ENCODE data around the gene PPIL6.
"Not testable (repeated sequence)": the region's sequence is repeated elsewhere in the genome, so short reads cannot be mapped to it uniquely, and the experiment has no call there.

Gene PPIL6

DNA sequence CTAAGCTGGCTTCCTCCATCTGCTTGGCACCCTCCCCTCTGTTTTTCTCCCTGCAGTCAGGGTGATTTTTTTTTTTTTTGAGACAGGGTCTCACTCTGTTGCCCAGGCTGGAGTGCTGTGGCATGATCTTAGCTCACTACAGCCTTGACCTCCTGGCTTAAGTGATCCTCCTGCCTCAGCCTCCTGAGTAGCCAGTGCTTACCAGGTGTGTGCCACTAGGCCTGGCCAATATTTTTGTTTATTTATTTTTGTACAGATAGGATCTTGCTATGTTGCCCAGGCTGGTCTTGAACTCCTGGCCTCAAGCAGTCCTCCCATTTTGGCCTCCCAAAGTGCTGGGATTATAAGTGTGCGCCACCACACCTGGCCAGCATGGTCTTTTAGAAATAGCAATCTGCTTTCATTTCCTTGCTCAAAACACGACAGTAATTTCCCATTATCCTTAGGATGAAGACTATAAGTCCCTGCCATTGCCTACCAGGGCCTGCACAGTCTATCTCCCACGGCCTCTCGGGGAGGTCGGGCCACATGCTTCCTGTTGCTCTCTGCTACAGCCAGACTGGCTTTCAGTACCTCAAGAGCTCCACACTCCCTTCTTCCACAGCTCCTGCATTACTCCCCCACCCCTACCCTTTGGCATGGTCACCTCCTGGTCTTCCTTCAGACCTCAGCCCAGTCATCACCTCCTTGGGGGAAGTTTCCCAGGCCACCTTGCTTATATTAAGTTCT is 47.1 kb downstream of the PPIL6 start:
- no peak for DNase-seq

- no peak for DNase-seq
These were observed 50.7 kb downstream of the PPIL6 start for GRCh38 chr6:109389650-109390274.

GRCh38 chr6:109388265-109388664 is 52.2 kb downstream of the PPIL6 start:
- no peak for DNase-seq

GRCh38 chr6:109383438-109383940 is 56.9 kb downstream of the PPIL6 start:
- no peak for DNase-seq

- peak; percentile 85 for DNase-seq
These were observed 57.6 kb downstream of the PPIL6 start for GRCh38 chr6:109382576-109383437.

GRCh38 chr6:109381747-109382575 is 58.5 kb downstream of the PPIL6 start, which contains the start of gene CD164:
Gene CD164 (minus strand): TSS chr6:109382467. CDS start chr6:109382378, 89 bp downstream.
- peak; percentile 88 for DNase-seq

GRCh38 chr6:109381061-109381746 is 59.2 kb downstream of the PPIL6 start:
- no peak for DNase-seq

DNA sequence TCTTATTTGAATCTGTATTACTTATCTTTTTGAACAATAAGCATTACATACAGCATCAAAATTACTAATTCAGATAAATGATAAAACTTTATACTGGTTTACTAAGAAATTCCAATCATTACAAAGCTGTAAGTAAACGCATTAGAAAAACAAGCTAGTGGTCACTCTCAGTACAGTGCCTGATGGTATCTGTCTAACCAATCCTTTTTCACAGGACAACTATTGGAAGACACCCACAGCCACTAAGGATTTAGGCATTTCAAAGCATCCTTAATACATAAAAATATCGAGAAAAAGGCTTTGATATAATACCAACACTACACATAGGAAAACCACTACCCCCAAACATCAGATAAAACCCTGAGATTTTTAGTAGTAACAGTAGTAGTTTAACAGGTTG is 60.7 kb downstream of the PPIL6 start:
- DNase-seq = no peak

- no peak for DNase-seq
These were observed 62.7 kb downstream of the PPIL6 start for GRCh38 chr6:109377717-109378116.

DNA sequence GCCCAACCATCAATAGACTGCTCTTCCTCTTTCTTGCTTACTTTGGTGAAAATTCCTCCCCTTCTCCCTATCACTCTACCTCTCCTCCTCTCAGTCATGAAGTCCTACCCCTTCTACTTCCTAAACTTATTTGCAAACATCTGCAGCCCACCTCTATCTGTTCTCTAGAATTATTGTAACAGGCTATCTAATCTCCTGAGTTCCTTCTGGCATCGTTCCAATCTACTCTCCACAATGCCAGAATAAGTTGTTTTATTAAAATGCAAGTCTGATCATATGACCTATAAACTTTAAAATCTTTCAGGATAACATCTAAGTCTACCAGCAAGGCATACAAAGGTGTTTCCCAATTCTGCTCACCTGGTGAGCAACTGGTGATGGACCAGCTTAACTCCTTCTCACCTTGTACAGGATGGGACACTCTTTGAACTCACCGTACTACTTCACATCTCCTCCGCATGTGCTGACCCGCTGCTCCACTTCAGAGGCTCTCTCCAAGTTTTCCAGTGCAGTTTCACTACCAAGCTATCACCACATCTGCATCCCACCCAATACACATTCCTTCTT is 66.0 kb downstream of the PPIL6 start:
- no peak for DNase-seq

- no peak for DNase-seq
These were observed 66.7 kb downstream of the PPIL6 start for GRCh38 chr6:109373762-109374161.

- no peak for DNase-seq
These were observed 67.1 kb downstream of the PPIL6 start for GRCh38 chr6:109373331-109373730.

- no peak for DNase-seq
These were observed 68.3 kb downstream of the PPIL6 start for GRCh38 chr6:109372130-109372529.

DNA sequence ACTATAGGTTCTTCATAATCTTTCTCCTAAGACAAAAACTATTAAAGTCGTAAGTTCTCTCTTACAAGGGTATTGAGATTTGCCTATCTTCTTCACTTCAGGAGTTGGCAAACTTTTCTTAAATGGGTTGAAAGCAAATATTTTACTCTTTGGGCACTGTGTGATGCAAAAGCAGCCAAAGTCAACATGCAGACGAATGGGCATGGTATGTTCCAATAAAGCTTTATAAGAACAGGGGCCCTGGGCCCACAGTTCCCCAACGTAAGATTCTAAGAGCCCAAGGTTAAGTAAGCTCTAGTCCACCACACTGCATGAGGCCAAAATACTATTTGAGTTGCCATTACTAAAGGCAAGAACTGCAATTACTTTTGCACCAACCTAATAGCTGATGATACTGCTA is 69.6 kb downstream of the PPIL6 start:
- DNase-seq = no peak

GRCh38 chr6:109370336-109370735 is 70.1 kb downstream of the PPIL6 start:
- no peak for DNase-seq

GRCh38 chr6:109369728-109370127 is 70.7 kb downstream of the PPIL6 start:
- no peak for DNase-seq

DNA sequence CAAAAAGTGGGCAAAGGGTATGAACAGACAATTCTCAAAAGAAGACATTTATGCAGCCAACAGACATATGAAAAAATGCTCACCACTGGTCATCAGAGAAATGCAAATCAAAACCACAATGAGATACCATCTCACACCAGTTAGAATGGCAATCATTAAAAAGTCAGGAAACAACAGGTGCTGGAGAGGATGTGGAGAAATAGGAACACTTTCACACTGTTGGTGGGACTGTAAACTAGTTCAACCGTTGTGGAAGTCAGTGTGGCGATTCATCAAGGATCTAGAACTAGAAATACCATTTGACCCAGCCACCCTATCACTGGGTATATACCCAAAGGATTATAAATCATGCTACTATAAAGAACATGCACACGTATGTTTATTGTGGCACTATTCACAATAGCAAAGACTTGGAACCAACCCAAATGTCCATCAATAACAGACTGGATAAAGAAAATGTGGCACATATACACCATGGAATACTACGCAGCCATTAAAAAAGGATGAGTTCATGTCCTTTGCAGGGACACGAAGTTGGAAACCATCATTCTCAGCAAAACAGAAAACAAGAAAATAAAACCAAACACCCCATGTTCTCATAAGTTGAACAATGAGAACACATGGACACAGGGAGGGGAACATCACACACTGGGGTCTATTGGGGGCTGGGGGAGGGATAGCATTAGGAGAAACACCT is 75.9 kb downstream of the PPIL6 start:
- not testable (repeated sequence) for DNase-seq

- DNase-seq = no peak
These were observed 76.7 kb downstream of the PPIL6 start for GRCh38 chr6:109363753-109364152.

DNA sequence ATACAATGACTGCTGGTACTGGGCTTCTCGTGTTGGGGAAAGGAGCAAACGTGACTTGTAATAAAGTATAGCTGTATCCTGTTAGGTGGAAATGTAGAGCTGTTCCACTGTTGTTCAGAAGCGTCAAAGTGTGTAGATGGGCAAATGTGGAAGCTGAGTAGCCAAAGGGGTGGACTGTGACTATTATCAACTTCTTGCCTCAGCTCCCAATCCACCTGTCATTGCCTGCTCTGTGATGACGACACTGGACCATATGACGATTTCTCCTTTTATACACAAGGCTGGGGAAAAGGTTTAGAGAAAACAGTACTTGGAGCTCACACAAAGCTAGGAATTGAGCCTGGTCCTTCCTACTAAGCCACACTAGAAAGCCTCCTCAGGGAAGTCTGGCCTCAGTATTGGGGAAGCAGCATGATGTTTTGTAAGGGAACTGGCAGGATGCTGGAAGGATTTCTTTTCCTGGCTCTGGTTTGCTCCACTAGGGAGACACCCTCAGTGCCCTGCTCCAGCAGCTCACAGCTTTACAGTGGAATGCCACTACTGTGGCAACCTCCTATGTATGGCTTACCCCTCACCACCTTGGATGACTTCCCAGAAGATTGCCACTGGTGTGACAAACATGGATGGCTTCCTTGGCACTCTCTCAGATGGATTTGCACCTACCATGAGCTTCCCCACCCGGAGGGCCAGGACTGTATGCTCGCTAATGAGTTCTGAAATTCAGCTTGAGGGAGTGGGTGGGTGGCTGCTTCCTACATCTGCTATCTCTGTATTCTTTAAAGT is 78.1 kb downstream of the PPIL6 start:
- DNase-seq = peak; percentile 27

DNA sequence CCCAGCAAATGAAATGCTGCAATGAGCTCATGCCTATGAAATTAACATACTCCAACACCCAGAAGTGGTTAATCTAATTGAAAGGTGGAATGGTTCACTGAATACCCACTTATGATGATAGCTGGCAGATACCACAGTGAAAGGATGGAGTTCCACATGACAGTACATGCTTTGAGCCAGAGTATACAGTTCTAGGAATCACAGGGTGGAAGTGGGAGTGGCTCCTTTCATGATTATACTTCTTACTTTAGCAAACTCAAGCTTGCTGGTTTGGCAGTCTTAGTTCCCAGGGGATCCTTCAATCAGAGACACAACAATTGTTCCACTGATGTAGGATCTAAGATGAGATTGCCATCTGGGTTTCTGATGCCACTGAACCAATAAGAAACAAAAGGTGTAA is 79.6 kb downstream of the PPIL6 start:
- no peak for DNase-seq

All from DMS79 (cell line).